H1 (cell line): Measurements from ENCODE around the gene ZNF606. TPM values are rescaled to one million over a fixed set of nuclear protein-coding genes. Genes with fewer than 3 reads are reported as not detected.

Experiments used
- ATF3 ChIP-seq: IDR thresholded peaks from 2 replicates; pipeline ENCODE4 v1.6.1; 2011; ENCODE audit warnings: low read depth, mild to moderate bottlenecking, low read length; ENCODE audit not compliant: insufficient read depth
- CBX5 ChIP-seq: fragments of 300-800, 300-1000 bp; sonication (generic); IDR thresholded peaks from 2 replicates; pipeline ENCODE4 v1.7.1; 2016; ENCODE audit warnings: antibody characterized with exemption, low read length, low read depth
- POU5F1 ChIP-seq: IDR thresholded peaks from 2 replicates; pipeline ENCODE4 v1.6.1; 2011; ENCODE audit warnings: low read depth, mild to moderate bottlenecking, low read length, moderate library complexity
- polyA plus RNA-seq, 7 experiments: library from polyadenylated mRNA; depleted of rRNA in 3 of 7; stranded (reverse) in 5 of 7; unstranded in 2 of 7; fragments of >200 nt in 5 of 7; fragments of 200-250 nt in 2 of 7; gene quantifications; 1 replicate in 5 of 7; 2 replicates in 1 of 7; 4 replicates in 1 of 7; pipeline versions ENCODE4 v1.2.1 to v1.2.3, GENCODE V29; 2011 to 2013; ENCODE audit warnings: missing spikeins in 2 of 7, mixed read lengths in 2 of 7
- total RNA-seq: library from RNA; stranded (reverse); fragmentation: NEBNext Ultra II Directional; extraction: Animal tissue kit (Norgen Biotek cat#: 25700); gene quantifications from 2 replicates; pipeline ENCODE4 v1.2.1, GENCODE V29; 2021

Gene ZNF606
- total and polyA plus RNA-seq, 2 of the 8 experiments (the other 6 are each of a cell fraction or from before 2014, with no cell fraction given): 5.2 to 19.3 TPM

GRCh38 chr19:58014141-58014540, 11.5 kb upstream of the ZNF606 start (continued):
- TF ChIP-seq CBX5: no peak
- TF ChIP-seq ATF3: no peak
- TF ChIP-seq POU5F1: no peak
- TF ChIP-seq, all 59 proteins: peak for 0
